ENCODE results near the gene REG1B.
"Not testable (repeated sequence)": the region's sequence is repeated elsewhere in the genome, so short reads cannot be mapped to it uniquely, and the experiment has no call there.

REG1B gene

DNA sequence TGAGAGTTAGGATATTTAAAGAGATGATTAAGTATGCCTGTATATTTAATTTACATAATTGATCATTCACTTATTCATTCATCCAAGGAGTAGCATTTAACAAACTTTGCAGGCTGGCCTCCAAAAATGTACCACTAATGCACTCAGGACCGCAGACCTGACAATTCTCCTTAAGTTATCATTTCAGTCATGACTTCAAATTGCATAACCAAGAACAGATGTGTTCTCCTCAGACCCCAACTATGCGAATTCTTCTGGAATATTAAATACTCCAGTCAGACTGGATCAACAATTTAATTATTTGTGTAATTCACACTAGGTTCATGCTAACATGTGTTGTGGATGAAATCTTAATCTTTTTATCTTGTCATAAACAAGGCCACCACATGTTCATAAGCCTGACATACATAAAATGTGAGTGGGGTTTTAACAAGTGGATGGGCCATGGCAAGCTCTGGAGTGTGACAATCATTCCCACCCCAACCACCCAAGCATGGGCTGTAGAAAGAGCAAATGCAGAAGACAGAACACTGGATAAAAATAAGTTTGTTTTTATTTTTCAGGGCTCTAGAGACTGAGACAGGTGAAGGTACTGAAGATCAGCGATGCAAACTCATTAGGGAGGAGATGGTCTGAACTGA lies 3.2 kb downstream of the REG1B start:
- DNase-seq (ENCODE audit: low read depth), result no peak

DNA sequence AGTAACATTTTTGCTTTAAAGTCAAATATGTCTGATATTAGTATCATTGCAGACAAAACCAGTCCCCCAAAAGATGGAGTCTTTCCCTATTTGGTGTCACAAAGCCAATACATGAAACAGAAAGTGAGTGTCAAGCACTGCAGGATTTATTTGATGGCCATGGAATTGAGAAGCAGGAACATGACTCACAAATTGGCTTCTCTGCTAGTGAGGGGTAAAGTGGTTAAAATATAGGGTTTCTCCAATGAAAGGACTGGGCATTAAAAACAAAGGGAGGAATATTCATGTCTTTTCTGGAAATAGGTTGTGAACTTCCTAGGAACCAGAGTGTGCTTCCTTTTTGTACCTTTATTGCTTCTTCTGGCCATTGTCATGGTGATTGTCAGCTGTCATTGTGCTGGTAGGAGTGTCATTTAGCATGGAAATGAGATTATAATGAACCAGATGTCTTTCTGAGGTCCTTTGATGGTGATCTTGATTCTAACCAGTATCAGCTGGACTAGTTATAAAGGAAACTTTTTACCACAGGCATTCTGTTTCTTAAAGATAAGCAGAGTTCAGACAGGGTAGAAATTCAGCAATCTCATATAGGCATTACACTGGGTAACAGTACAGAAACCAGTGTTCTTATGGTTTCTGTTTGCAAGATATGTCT lies 4.1 kb downstream of the REG1B start:
- no peak for DNase-seq (ENCODE audit: low read depth)

DNA sequence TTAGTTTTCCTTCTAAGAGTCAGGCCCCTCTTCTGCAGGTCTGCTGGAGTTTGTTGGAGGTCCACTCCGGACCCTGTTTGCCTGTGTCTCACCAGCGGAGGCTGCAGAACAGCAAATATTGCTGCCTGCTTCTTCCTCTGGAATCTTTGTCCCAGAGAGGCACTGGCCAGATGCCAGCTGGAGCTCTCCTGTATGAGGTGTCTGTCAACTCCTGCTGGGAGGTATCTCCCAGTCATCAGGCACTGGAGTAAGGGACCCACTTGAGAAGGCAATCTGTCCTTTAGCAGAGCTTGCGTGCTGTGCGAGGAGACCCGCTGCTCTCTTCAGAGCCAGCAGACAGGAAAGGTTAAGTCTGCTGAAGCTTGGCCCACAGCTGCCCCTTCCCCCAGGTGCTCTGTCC lies 4.8 kb downstream of the REG1B start:
- DNase-seq (ENCODE audit: low read depth), result no peak

DNA sequence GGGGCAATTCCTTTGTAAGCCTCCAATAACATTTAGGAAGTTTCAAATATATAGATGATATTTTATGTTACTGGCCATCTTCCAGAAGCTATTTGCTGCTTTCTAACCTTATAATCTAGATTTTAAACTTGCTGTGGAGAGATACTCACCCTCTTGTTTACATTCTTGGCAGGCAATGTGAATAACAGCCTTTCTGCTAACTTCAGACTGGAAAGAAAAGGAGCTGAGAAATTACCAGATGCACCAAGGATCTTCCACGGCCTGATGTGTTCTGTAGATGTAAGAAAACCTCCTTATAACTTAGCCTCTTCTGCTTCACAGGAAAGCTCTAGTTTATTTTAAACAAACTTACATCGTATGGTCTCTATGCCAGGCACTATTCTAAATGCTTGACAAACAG lies 16.7 kb downstream of the REG1B start:
- DNase-seq (ENCODE audit: low read depth), result no peak

DNA sequence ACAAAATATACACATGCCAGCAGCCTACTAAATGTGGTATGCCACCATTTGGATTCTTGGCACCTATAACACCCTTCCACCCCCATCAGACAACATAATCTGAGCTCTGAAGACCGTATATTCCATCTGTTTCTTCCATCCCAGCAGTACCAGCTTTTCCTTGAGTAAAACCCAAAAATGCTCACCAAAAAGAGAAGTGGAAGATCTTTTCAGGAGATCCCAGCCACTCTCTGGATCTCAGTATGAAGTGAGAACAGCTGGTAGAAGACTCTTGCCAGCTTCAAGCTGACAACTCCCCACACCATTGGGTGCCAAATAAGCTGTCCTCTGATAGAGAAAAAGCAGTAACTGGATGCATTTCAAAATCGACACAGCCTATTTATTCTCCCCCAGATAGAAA lies 22.6 kb downstream of the REG1B start:
- DNase-seq (ENCODE audit: low read depth), result no peak

DNA sequence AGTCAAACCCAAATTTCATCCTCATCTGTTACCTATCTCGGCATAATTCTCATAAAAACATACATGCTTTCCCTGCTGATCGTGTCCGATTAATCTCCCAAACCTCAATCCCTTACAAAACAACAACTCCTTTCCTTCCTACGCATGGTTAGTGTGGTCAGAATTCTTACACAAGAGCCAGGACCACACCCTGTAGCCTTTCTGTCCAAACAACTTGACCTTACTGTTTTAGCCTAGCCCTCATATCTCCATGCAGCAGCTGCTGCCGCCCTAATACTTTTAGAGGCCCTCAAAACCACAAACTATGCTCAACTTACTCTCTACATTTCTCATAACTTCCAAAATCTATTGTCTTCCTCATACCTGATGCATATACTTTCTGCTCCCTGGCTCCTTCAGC lies 33.0 kb downstream of the REG1B start:
- not testable (repeated sequence) for DNase-seq (ENCODE audit: low read depth)

DNA sequence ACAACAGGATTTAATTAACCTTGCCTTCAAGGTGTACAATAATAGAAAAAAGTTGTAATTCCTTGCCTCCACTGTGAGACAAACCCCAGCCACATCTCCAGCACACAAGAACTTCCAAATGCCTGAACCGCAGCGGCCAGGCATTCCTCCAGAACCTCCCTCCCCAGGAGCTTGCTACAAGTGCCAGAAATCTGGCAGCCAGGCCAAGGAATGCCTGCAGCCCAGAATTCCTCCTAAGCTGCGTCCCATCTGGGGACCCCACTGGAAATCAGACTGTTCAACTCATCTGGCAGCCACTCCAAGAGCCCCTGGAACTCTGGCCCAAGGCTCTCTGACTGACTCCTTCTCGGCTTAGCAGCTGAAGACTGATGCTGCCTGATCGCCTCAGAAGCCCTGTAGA lies 34.3 kb downstream of the REG1B start:
- DNase-seq (ENCODE audit: low read depth), result not testable (repeated sequence)

DNA sequence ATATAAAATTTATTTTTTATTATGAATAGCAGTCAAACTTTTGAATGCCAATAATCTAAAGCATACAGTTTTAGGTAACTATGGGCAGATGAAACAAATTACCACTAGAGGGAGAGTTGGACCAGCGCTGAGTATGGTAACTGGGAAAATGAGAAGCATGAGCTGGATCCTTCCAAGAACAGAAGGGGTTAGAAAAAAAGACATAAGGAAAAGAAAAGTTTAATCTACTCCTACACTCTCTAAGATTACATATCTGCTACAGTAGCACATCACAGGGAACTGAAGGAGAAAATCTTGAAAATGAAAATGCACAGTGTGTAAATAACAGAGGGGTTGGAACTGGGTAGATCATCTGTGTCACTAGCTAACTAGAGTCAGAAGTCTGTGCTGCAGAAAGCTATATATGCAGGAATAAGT lies 46.8 kb downstream of the REG1B start:
- DNase-seq (ENCODE audit: low read depth), result no peak

DNA sequence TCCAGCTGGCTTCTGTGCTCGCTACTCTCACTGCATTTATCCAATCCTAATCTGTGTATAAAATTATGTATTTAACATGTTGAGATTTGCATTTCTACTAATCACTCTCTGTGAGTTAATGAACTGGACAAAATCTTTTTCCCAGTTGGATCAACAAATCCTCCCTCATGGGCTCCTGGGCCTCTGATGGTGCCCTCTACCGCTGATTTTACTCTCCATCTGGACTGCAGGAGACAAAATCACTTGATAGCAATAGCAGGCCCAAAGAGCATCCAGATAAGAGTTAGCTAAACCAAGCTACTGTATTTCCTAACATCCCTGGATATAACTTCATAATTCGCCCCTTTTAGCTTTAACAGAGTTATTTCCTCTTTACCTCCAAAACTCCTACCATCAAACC lies 47.8 kb downstream of the REG1B start:
- no peak for DNase-seq (ENCODE audit: low read depth)

Data from stimulated activated CD8-positive, alpha-beta memory T cell treated with anti-CD3 and anti-CD28 coated beads, Interleukin-12 subunit alpha, Interleukin-12 subunit beta, amount 100 ng/mL, for 4 hours (primary cell).